Effector memory CD8-positive, alpha-beta T cell (primary cell): ENCODE results near the gene KLHL1.

Source experiments
- ATAC-seq: fragments of 150-1000 bp; cut with Tn5 transposase; replicated peaks from 2 replicates; pipeline ENCODE4 v1.10.0; 2021; ENCODE audit warnings: mild to moderate bottlenecking, moderate library complexity
- DNase-seq, 3 experiments: peaks; one replicate each; pipeline ENCODE4 v3.0.0; 2021
- H3K27ac Mint-ChIP-seq, 2 donors: one replicate each; pipeline ENCODE4 v1.8.0; 2022; ENCODE audit warnings: mild to moderate bottlenecking in 2 of 2, mixed read lengths in 2 of 2, moderate library complexity in 2 of 2
- H3K27me3 Mint-ChIP-seq, 2 donors: one replicate each; pipeline ENCODE4 v1.8.0; 2022; ENCODE audit warnings: mixed read lengths in 2 of 2
- H3K36me3 Mint-ChIP-seq: one replicate; pipeline ENCODE4 v1.8.0; 2022; ENCODE audit warnings: mild to moderate bottlenecking, moderate library complexity, mixed read lengths; ENCODE audit not compliant: insufficient read depth
- H3K4me1 Mint-ChIP-seq, 2 donors: one replicate each; pipeline ENCODE4 v1.8.0; 2022; ENCODE audit warnings: low read depth in 2 of 2, mixed read lengths in 2 of 2
- H3K4me3 Mint-ChIP-seq, 2 donors: one replicate each; pipeline ENCODE4 v1.8.0; 2022; ENCODE audit warnings: mild to moderate bottlenecking in 2 of 2, mixed read lengths in 2 of 2, moderate library complexity in 2 of 2
- H3K9me3 Mint-ChIP-seq, 2 donors: one replicate each; pipeline ENCODE4 v1.8.0; 2022; ENCODE audit warnings: mixed read lengths in 2 of 2

The KLHL1 gene

GRCh38 chr13:69677343-69677742 lies 430.9 kb downstream of the KLHL1 start:
- no peak for ATAC-seq
- H3K27me3 Mint-ChIP-seq = no peaks in the 10 kb centered on the region
- H3K4me1 Mint-ChIP-seq = no peaks in the 10 kb centered on the region
- H3K4me3 Mint-ChIP-seq = no peak overlapping the region
- H3K36me3 Mint-ChIP-seq = no peaks in the 10 kb centered on the region
- no peak for DNase-seq
- H3K9me3 Mint-ChIP-seq = peaks cover 0 to 3% of the 10 kb centered on the region in 2 donors
- H3K27ac Mint-ChIP-seq = no peak overlapping the region

- H3K27ac Mint-ChIP-seq = no peak overlapping the region
- no peak overlapping the region for H3K4me3 Mint-ChIP-seq
- H3K9me3 Mint-ChIP-seq = peaks cover 0 to 3% of the 10 kb centered on the region in 2 donors
- H3K4me1 Mint-ChIP-seq = no peaks in the 10 kb centered on the region
- no peaks in the 10 kb centered on the region for H3K36me3 Mint-ChIP-seq
- no peaks in the 10 kb centered on the region for H3K27me3 Mint-ChIP-seq
- DNase-seq (no peak), ATAC-seq (no peak)
Observed at GRCh38 chr13:69676286-69676685, 432.0 kb downstream of the KLHL1 start.

GRCh38 chr13:69660155-69660554 lies 448.1 kb downstream of the KLHL1 start:
- no peak for DNase-seq
- Mint-ChIP-seq H3K36me3 (peaks cover 3% of the 10 kb centered on the region), H3K4me3 (no peak overlapping the region), H3K9me3 (peaks cover 10 to 13% of the 10 kb centered on the region in 2 donors), H3K27me3 (no peaks in the 10 kb centered on the region), H3K27ac (no peak overlapping the region), H3K4me1 (no peaks in the 10 kb centered on the region)
- ATAC-seq = no peak

- Mint-ChIP-seq H3K4me3 (no peak overlapping the region), H3K27ac (no peak overlapping the region), H3K9me3 (peaks cover 10 to 13% of the 10 kb centered on the region in 2 donors)
Observed at GRCh38 chr13:69657676-69658075, 450.6 kb downstream of the KLHL1 start.

GRCh38 chr13:69654392-69654791 lies 453.9 kb downstream of the KLHL1 start:
- DNase-seq = no peak
- Mint-ChIP-seq H3K36me3 (no peaks in the 10 kb centered on the region), H3K27me3 (no peaks in the 10 kb centered on the region), H3K9me3 (peaks cover 6 to 13% of the 10 kb centered on the region in 2 donors), H3K27ac (no peak overlapping the region), H3K4me1 (no peaks in the 10 kb centered on the region), H3K4me3 (no peak overlapping the region)
- no peak for ATAC-seq

More at GRCh38 chr13:69657676-69658075, 450.6 kb downstream of the KLHL1 start:
- Mint-ChIP-seq H3K27me3 (no peaks in the 10 kb centered on the region), H3K36me3 (peaks cover under 1% of the 10 kb centered on the region), H3K4me1 (no peaks in the 10 kb centered on the region)
- ATAC-seq (no peak), DNase-seq (no peak)
